Inflammatory macrophage treated with lipopolysaccharide for 1 hour (primary cell): ENCODE measurements around the gene FGFR4.
"Not testable (repeated sequence)": the region's sequence is repeated elsewhere in the genome, so short reads cannot be mapped to it uniquely, and the experiment has no call there.

Experiments
- DNase-seq, 2 donors: peaks; one replicate each; pipeline ENCODE4 v3.0.0-alpha.2; 2020 to 2022

Gene FGFR4

GRCh38 chr5:177086654-177087397, at the start of gene FGFR4:
Gene FGFR4 (plus strand): TSS chr5:177086915. CDS start chr5:177089603, 2,688 bp downstream.
- peak; percentile 15 to 47 for DNase-seq

- no peak for DNase-seq
These were observed 49.8 kb upstream of the FGFR4 start for GRCh38 chr5:177036921-177037320.

- DNase-seq: no peak
These were observed 45.8 kb upstream of the FGFR4 start for GRCh38 chr5:177040814-177041420.

- no peak for DNase-seq
These were observed 44.8 kb upstream of the FGFR4 start for GRCh38 chr5:177041936-177042335.

- no peak for DNase-seq
These were observed 43.6 kb upstream of the FGFR4 start for GRCh38 chr5:177043114-177043513.

GRCh38 chr5:177043958-177044357, 42.8 kb upstream of the FGFR4 start:
- DNase-seq: no peak

- DNase-seq: no peak
These were observed 42.1 kb upstream of the FGFR4 start for GRCh38 chr5:177044641-177045040.

GRCh38 chr5:177045631-177046030, 41.1 kb upstream of the FGFR4 start:
- DNase-seq: no peak

- not testable (repeated sequence) for DNase-seq
These were observed 38.2 kb upstream of the FGFR4 start for GRCh38 chr5:177048531-177048930.

- no peak for DNase-seq
These were observed 37.4 kb upstream of the FGFR4 start for GRCh38 chr5:177049285-177049684.

GRCh38 chr5:177064500-177065277, 22.0 kb upstream of the FGFR4 start:
- no peak for DNase-seq

GRCh38 chr5:177065491-177065890, 21.2 kb upstream of the FGFR4 start:
- no peak for DNase-seq

GRCh38 chr5:177066224-177066623, 20.5 kb upstream of the FGFR4 start:
- no peak for DNase-seq

- no peak for DNase-seq
These were observed 19.2 kb upstream of the FGFR4 start for GRCh38 chr5:177067503-177067902.

- DNase-seq: no peak
These were observed 16.1 kb upstream of the FGFR4 start for GRCh38 chr5:177070536-177071191.

- DNase-seq: peak; percentile 62 to 97
These were observed 14.9 kb upstream of the FGFR4 start for GRCh38 chr5:177071666-177072385.

- DNase-seq: no peak
These were observed 9.4 kb upstream of the FGFR4 start for GRCh38 chr5:177077335-177077734.

- DNase-seq: no peak
These were observed 7.1 kb upstream of the FGFR4 start for GRCh38 chr5:177079606-177080005.

GRCh38 chr5:177080265-177080664, 6.5 kb upstream of the FGFR4 start:
- DNase-seq: no peak

- DNase-seq: no peak
These were observed 4.9 kb upstream of the FGFR4 start for GRCh38 chr5:177081859-177082258.

- no peak for DNase-seq
These were observed 3.4 kb upstream of the FGFR4 start for GRCh38 chr5:177083357-177083756.

- DNase-seq: no peak
These were observed 2.5 kb upstream of the FGFR4 start for GRCh38 chr5:177084175-177084574.
